ENCODE results near the gene CORIN. TPM values are rescaled to one million over a fixed set of nuclear protein-coding genes. Genes with fewer than 3 reads are reported as not detected.

Gene CORIN
- total and polyA plus RNA-seq, 2 donors (not counting 1 experiment from before 2014, with no cell fraction given): 0.25 TPM; not detected in 1

GRCh38 chr4:47721485-47721884, 116.4 kb downstream of the CORIN start:
- no peak for TF ChIP-seq CTCF (IDR thresholded peaks at IDR 0.05)
- TF ChIP-seq EZH2 (IDR thresholded peaks at IDR 0.05; ENCODE audit: borderline replicate concordance, insufficient read depth, low read depth, low read length, poor library complexity, severe bottlenecking): no peak
- H3K27ac ChIP-seq (ENCODE audit: low read length in 2 of 2): no peak overlapping the region
- H3K9me3 ChIP-seq (ENCODE audit: control extremely low read depth in 1 of 3, control insufficient read depth in 2 of 3, insufficient read depth in 1 of 3, low read length in 2 of 3): no peaks in the 10 kb centered on the region
- ChIA-PET POLR2A (no interaction called here), CTCF (interaction anchor here (0.7 kb wide), 1 partner anchor 377 kb away, joined by 3 read pairs; no protein-coding TSS in a partner anchor)
- ATAC-seq (ENCODE audit: low read depth): no peak
- Mint-ChIP-seq H3K27ac (no peak overlapping the region), H3K4me3 (no peak overlapping the region), H3K27me3 (peaks cover 36% of the 10 kb centered on the region), H3K4me1 (no peaks in the 10 kb centered on the region), H3K9me3 (ENCODE audit: insufficient read depth) (no peaks in the 10 kb centered on the region)
- H3K79me2 ChIP-seq (ENCODE audit: control insufficient read depth, insufficient read depth, low read length): no peaks in the 10 kb centered on the region
- no peak overlapping the region for H3K4me3 ChIP-seq (ENCODE audit: control extremely low read depth in 1 of 5, extremely low read depth in 1 of 5, insufficient read depth in 1 of 5, low read depth in 2 of 5, low read length in 4 of 5)
- H2AFZ ChIP-seq (ENCODE audit: insufficient read depth, low read depth, low read length, poor library complexity, severe bottlenecking): no peak overlapping the region
- no peaks in the 10 kb centered on the region for H3K36me3 ChIP-seq (replicated peaks in 1 of 2; ENCODE audit: control extremely low read depth in 1 of 2, control insufficient read depth in 1 of 2, extremely low read depth in 1 of 2, insufficient read depth in 2 of 2, low read length in 1 of 2)
- no peak overlapping the region for H3K4me2 ChIP-seq (replicated peaks; ENCODE audit: low read depth, low read length, poor library complexity, severe bottlenecking)
- intact Hi-C loops (cut with micrococcal nuclease): no loop called here
- DNase-seq: no peak
- H3K27me3 ChIP-seq (replicated peaks in 1 of 4; ENCODE audit: control extremely low read depth in 1 of 4, control insufficient read depth in 3 of 4, insufficient read depth in 4 of 4, low read length in 3 of 4): peaks cover 0 to 5% (median 1%) of the 10 kb centered on the region in 4 experiments
- H3K4me1 ChIP-seq (ENCODE audit: control insufficient read depth in 2 of 2, insufficient read depth in 2 of 2, low read length in 2 of 2): no peaks in the 10 kb centered on the region
- no peak overlapping the region for H3K9ac ChIP-seq (ENCODE audit: low read length)
- H4K20me1 ChIP-seq (ENCODE audit: control insufficient read depth, insufficient read depth, low read length, poor library complexity, severe bottlenecking): no peaks in the 10 kb centered on the region
- WGBS (ENCODE audit: insufficient coverage): no CpG with 5 or more reads among the region's 6 CpGs

DNA sequence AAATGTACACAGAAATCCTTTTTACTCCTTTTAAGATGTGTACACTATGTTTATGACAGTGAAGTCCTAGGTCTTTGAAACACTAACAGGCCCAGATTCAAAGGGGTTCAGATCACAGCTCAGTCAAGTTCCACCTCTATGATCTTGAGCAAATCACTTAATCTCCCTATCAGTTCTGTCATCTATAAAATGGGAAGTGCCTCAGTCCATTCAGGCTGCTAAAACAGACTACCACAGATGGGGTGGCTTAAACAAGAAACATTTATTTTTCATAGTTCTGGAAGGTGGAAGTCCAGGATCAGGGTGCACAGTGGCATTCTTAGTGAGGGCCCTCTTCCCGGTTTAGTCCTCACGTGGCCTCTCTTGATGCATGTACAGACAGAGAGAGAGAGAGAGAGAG, 117.1 kb downstream of the CORIN start:
- H3K27me3 ChIP-seq (replicated peaks in 1 of 4; ENCODE audit: control extremely low read depth in 1 of 4, control insufficient read depth in 3 of 4, insufficient read depth in 4 of 4, low read length in 3 of 4): peaks cover 0 to 5% (median 1%) of the 10 kb centered on the region in 4 experiments
- no peaks in the 10 kb centered on the region for H3K4me1 ChIP-seq (ENCODE audit: control insufficient read depth in 2 of 2, insufficient read depth in 2 of 2, low read length in 2 of 2)
- H4K20me1 ChIP-seq (ENCODE audit: control insufficient read depth, insufficient read depth, low read length, poor library complexity, severe bottlenecking): no peaks in the 10 kb centered on the region
- no peaks in the 10 kb centered on the region for H3K4me1 Mint-ChIP-seq
- TF ChIP-seq EZH2 (IDR thresholded peaks at IDR 0.05; ENCODE audit: borderline replicate concordance, insufficient read depth, low read depth, low read length, poor library complexity, severe bottlenecking) (no peak), CTCF (IDR thresholded peaks at IDR 0.05) (no peak)
- H3K4me3 ChIP-seq (ENCODE audit: control extremely low read depth in 1 of 5, extremely low read depth in 1 of 5, insufficient read depth in 1 of 5, low read depth in 2 of 5, low read length in 4 of 5): no peak overlapping the region
- H3K4me3 Mint-ChIP-seq: no peak overlapping the region
- no peak for ATAC-seq (ENCODE audit: low read depth)
- CTCF ChIA-PET: interaction anchor here (0.7 kb wide), 1 partner anchor 378 kb away, joined by 3 read pairs; no protein-coding TSS in a partner anchor
- H2AFZ ChIP-seq (ENCODE audit: insufficient read depth, low read depth, low read length, poor library complexity, severe bottlenecking): no peak overlapping the region
- POLR2A ChIA-PET: no interaction called here
- H3K9me3 Mint-ChIP-seq (ENCODE audit: insufficient read depth): no peaks in the 10 kb centered on the region
- H3K9me3 ChIP-seq (ENCODE audit: control extremely low read depth in 1 of 3, control insufficient read depth in 2 of 3, insufficient read depth in 1 of 3, low read length in 2 of 3): no peaks in the 10 kb centered on the region
- intact Hi-C loops (cut with micrococcal nuclease): no loop called here
- no peak overlapping the region for H3K9ac ChIP-seq (ENCODE audit: low read length)
- WGBS (ENCODE audit: insufficient coverage): no CpG with 5 or more reads among the region's 2 CpGs
- no peak overlapping the region for H3K27ac Mint-ChIP-seq
- H3K79me2 ChIP-seq (ENCODE audit: control insufficient read depth, insufficient read depth, low read length): no peaks in the 10 kb centered on the region
- no peaks in the 10 kb centered on the region for H3K36me3 ChIP-seq (replicated peaks in 1 of 2; ENCODE audit: control extremely low read depth in 1 of 2, control insufficient read depth in 1 of 2, extremely low read depth in 1 of 2, insufficient read depth in 2 of 2, low read length in 1 of 2)
- no peak for DNase-seq
- no peak overlapping the region for H3K27ac ChIP-seq (ENCODE audit: low read length in 2 of 2)
- peaks cover 35% of the 10 kb centered on the region for H3K27me3 Mint-ChIP-seq
- no peak overlapping the region for H3K4me2 ChIP-seq (replicated peaks; ENCODE audit: low read depth, low read length, poor library complexity, severe bottlenecking)

Data from B cell (primary cell).